ENCODE results near the gene SLC12A1. TPM values are rescaled to one million over a fixed set of nuclear protein-coding genes. Genes with fewer than 3 reads are reported as not detected.

Gene SLC12A1
- total RNA-seq, 1 experiment from 2014 or later: not detected

DNA sequence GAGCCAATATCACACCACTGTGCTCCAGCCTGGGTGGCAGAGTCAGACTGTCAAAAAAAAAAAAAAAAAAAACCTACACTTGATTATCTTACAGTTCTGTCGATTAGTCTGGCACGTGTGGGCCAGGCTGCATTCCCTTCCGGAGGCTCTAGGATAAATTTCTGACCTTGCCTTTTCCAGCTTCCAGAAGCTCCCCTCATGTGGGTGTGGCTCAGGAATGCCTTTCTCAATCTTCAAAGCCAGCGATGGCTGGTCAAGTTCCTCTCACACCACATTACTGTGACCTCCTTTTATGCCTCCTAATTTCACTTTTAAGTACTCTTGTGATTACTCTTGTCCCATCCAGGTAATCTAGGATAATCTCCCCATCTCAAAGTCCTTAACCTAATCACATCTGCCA lies 66.9 kb downstream of the SLC12A1 start:
- no peak for ATAC-seq
- Histone ChIP-seq H3K4me3 (ENCODE audit: low read depth in 2 of 2, low read length in 2 of 2) (no peak overlapping the region), H3K27me3 (ENCODE audit: control insufficient read depth, insufficient read depth, low read length) (peaks cover 6% of the 10 kb centered on the region; the same call in 1 of the 2 replicates), H3K4me1 (ENCODE audit: control insufficient read depth, insufficient read depth, low read length) (no peaks in the 10 kb centered on the region), H3K27ac (ENCODE audit: low read length) (no peak overlapping the region), H3K36me3 (ENCODE audit: control insufficient read depth, insufficient read depth, low read length) (no peaks in the 10 kb centered on the region), H3K9me3 (ENCODE audit: control insufficient read depth, insufficient read depth, low read depth, low read length) (no peaks in the 10 kb centered on the region)
- intact Hi-C loops (cut with micrococcal nuclease; ENCODE audit: unreplicated experiment) (no loop called here), in situ Hi-C loops (cut with HindIII; ENCODE audit: low pct_unique_long_range_greater_than_20kb, low sequenced_read_pairs) (no loop called here)
- BruUV-seq (replicated peaks): no TSS peak
- DNase-seq (ENCODE audit: low read depth, low spot score): no peak
- TF ChIP-seq, protein P1, sequence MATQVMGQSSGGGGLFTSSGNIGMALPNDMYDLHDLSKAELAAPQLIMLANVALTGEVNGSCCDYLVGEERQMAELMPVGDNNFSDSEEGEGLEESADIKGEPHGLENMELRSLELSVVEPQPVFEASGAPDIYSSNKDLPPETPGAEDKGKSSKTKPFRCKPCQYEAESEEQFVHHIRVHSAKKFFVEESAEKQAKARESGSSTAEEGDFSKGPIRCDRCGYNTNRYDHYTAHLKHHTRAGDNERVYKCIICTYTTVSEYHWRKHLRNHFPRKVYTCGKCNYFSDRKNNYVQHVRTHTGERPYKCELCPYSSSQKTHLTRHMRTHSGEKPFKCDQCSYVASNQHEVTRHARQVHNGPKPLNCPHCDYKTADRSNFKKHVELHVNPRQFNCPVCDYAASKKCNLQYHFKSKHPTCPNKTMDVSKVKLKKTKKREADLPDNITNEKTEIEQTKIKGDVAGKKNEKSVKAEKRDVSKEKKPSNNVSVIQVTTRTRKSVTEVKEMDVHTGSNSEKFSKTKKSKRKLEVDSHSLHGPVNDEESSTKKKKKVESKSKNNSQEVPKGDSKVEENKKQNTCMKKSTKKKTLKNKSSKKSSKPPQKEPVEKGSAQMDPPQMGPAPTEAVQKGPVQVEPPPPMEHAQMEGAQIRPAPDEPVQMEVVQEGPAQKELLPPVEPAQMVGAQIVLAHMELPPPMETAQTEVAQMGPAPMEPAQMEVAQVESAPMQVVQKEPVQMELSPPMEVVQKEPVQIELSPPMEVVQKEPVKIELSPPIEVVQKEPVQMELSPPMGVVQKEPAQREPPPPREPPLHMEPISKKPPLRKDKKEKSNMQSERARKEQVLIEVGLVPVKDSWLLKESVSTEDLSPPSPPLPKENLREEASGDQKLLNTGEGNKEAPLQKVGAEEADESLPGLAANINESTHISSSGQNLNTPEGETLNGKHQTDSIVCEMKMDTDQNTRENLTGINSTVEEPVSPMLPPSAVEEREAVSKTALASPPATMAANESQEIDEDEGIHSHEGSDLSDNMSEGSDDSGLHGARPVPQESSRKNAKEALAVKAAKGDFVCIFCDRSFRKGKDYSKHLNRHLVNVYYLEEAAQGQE (IDR thresholded peaks at IDR 0.05; ENCODE audit: insufficient read depth in 1 of 2, low read depth in 2 of 2, low read length in 1 of 2): no peak
- TF ChIP-seq CTCF (IDR thresholded peaks at IDR 0.05): no peak
- TF ChIP-seq TCF7L2 (IDR thresholded peaks at IDR 0.05; ENCODE audit: low read depth, low read length): no peak
- no peak for TF ChIP-seq SIN3A (IDR thresholded peaks at IDR 0.05; ENCODE audit: borderline replicate concordance, insufficient read depth, low read depth, low read length)
- TF ChIP-seq POLR2AphosphoS5 (IDR thresholded peaks at IDR 0.05; ENCODE audit: low read depth, low read length): no peak
- CTCF ChIA-PET: no interaction called here
- POLR2A ChIA-PET: interaction anchor here (0.5 kb wide), 1 partner anchor 21 kb away, joined by 4 read pairs; no protein-coding TSS in a partner anchor

GRCh38 chr15:48278666-48279065 lies 72.6 kb downstream of the SLC12A1 start:
- no peaks in the 10 kb centered on the region for H3K4me1 ChIP-seq (ENCODE audit: control insufficient read depth, insufficient read depth, low read length)
- ChIA-PET CTCF (no interaction called here), POLR2A (no interaction called here)
- in situ Hi-C loops (cut with HindIII; ENCODE audit: low pct_unique_long_range_greater_than_20kb, low sequenced_read_pairs): no loop called here
- no peaks in the 10 kb centered on the region for H3K36me3 ChIP-seq (ENCODE audit: control insufficient read depth, insufficient read depth, low read length)
- no peak overlapping the region for H3K4me3 ChIP-seq (ENCODE audit: low read depth in 2 of 2, low read length in 2 of 2)
- TF ChIP-seq POLR2AphosphoS5 (IDR thresholded peaks at IDR 0.05; ENCODE audit: low read depth, low read length) (no peak), TCF7L2 (IDR thresholded peaks at IDR 0.05; ENCODE audit: low read depth, low read length) (no peak), CTCF (IDR thresholded peaks at IDR 0.05) (no peak), SIN3A (IDR thresholded peaks at IDR 0.05; ENCODE audit: borderline replicate concordance, insufficient read depth, low read depth, low read length) (no peak)
- TF ChIP-seq, protein P1 (IDR thresholded peaks at IDR 0.05; ENCODE audit: insufficient read depth in 1 of 2, low read depth in 2 of 2, low read length in 1 of 2): no peak
- BruUV-seq (replicated peaks): no TSS peak
- intact Hi-C loops (cut with micrococcal nuclease; ENCODE audit: unreplicated experiment): no loop called here
- H3K9me3 ChIP-seq (ENCODE audit: control insufficient read depth, insufficient read depth, low read depth, low read length): no peaks in the 10 kb centered on the region
- no peak overlapping the region for H3K27ac ChIP-seq (ENCODE audit: low read length)
- DNase-seq (ENCODE audit: low read depth, low spot score): no peak
- no peak for ATAC-seq
- peaks cover 6% of the 10 kb centered on the region; the same call in 1 of the 2 replicates for H3K27me3 ChIP-seq (ENCODE audit: control insufficient read depth, insufficient read depth, low read length)

Data from Panc1 (cell line).